Suppressor macrophage (primary cell): ENCODE data around the gene POLR3B.
"Not testable (repeated sequence)": the region's sequence is repeated elsewhere in the genome, so short reads cannot be mapped to it uniquely, and the experiment has no call there.

Experiments
- DNase-seq, 4 experiments: peaks; one replicate each; pipeline ENCODE4 v3.0.0-alpha.2; 2020 to 2022

Gene POLR3B

GRCh38 chr12:106342397-106343213 is 14.9 kb upstream of the POLR3B start:
- no peak for DNase-seq

- DNase-seq = no peak
These were observed 14.4 kb upstream of the POLR3B start for GRCh38 chr12:106343214-106343528.

- no peak for DNase-seq
These were observed 13.4 kb upstream of the POLR3B start for GRCh38 chr12:106344131-106344530.

- DNase-seq = peak; percentile 38 to 64 (median 58)
These were observed 11.8 kb upstream of the POLR3B start for GRCh38 chr12:106345746-106346145.

GRCh38 chr12:106348411-106348810 is 9.1 kb upstream of the POLR3B start:
- DNase-seq = no peak

GRCh38 chr12:106353175-106353574 is 4.4 kb upstream of the POLR3B start:
- DNase-seq = no peak

GRCh38 chr12:106358396-106359241 is 1.1 kb downstream of the POLR3B start:
- DNase-seq = peak; percentile 50 to 71 (median 63)

- no peak for DNase-seq
These were observed 2.3 kb downstream of the POLR3B start for GRCh38 chr12:106359646-106360399.

- DNase-seq = no peak
These were observed 2.9 kb downstream of the POLR3B start for GRCh38 chr12:106360400-106360994.

GRCh38 chr12:106362971-106363370 is 5.4 kb downstream of the POLR3B start:
- no peak for DNase-seq

GRCh38 chr12:106364261-106364660 is 6.7 kb downstream of the POLR3B start:
- DNase-seq = no peak

GRCh38 chr12:106369624-106370346 is 12.2 kb downstream of the POLR3B start:
- no peak for DNase-seq

GRCh38 chr12:106378788-106379187 is 21.2 kb downstream of the POLR3B start:
- no peak for DNase-seq

- no peak for DNase-seq
These were observed 23.4 kb downstream of the POLR3B start for GRCh38 chr12:106380954-106381353.

- DNase-seq = not testable (repeated sequence)
These were observed 24.3 kb downstream of the POLR3B start for GRCh38 chr12:106381866-106382265.

- no peak for DNase-seq
These were observed 29.4 kb downstream of the POLR3B start for GRCh38 chr12:106386813-106387535.

GRCh38 chr12:106387848-106388377 is 30.4 kb downstream of the POLR3B start:
- DNase-seq = no peak

- no peak for DNase-seq
These were observed 31.6 kb downstream of the POLR3B start for GRCh38 chr12:106389151-106389550.

- no peak for DNase-seq
These were observed 35.2 kb downstream of the POLR3B start for GRCh38 chr12:106392759-106393158.

GRCh38 chr12:106409878-106410277 is 52.3 kb downstream of the POLR3B start:
- no peak for DNase-seq

- DNase-seq = no peak
These were observed 55.0 kb downstream of the POLR3B start for GRCh38 chr12:106412563-106412962.
